OCI-LY7 (cell line): ENCODE results near the gene WDR7.

Source experiments
- EZH2phosphoT487 ChIP-seq: fragments of 200-600 bp; sonication (generic); IDR thresholded peaks from 2 replicates; pipeline ENCODE4 v1.6.1; 2018; ENCODE audit warnings: low read depth, borderline replicate concordance, mild to moderate bottlenecking, mixed run types, antibody characterized with exemption, low read length, moderate library complexity, mixed read lengths
- TF ChIP-seq, protein P1 (sequence below): fragments of 200-600 bp; sonication (generic); conservative IDR thresholded peaks from 2 replicates; pipeline ENCODE4 v1.5.1; 2014; ENCODE audit warnings: mild to moderate bottlenecking, antibody characterized with exemption, low read length, moderate library complexity, mixed read lengths

DNA sequence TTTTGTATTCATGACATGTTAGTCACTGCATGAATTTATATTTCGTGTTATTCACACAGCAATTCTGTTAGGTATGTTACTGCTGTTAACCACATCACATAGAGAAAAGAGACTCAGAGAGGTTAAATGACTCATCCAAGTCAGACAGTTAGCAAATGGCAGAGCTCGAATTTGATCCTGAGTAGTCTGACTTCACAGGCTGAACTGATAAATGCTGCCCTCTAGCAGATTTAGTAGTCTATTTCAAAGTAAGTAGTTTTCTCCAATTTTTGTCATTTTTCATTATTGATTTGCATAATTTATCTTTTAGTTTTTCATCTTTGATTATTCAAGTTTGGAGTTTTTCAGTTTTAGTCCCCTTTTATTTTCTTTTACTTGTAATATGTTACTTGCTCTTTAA is 58.3 kb downstream of the WDR7 start:
- TF ChIP-seq, protein P1, sequence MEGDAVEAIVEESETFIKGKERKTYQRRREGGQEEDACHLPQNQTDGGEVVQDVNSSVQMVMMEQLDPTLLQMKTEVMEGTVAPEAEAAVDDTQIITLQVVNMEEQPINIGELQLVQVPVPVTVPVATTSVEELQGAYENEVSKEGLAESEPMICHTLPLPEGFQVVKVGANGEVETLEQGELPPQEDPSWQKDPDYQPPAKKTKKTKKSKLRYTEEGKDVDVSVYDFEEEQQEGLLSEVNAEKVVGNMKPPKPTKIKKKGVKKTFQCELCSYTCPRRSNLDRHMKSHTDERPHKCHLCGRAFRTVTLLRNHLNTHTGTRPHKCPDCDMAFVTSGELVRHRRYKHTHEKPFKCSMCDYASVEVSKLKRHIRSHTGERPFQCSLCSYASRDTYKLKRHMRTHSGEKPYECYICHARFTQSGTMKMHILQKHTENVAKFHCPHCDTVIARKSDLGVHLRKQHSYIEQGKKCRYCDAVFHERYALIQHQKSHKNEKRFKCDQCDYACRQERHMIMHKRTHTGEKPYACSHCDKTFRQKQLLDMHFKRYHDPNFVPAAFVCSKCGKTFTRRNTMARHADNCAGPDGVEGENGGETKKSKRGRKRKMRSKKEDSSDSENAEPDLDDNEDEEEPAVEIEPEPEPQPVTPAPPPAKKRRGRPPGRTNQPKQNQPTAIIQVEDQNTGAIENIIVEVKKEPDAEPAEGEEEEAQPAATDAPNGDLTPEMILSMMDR: peak; percentile 43
- no peak for TF ChIP-seq EZH2phosphoT487
